HepG2 (cell line): ENCODE measurements around the gene WSB1. TPM values are rescaled to one million over a fixed set of nuclear protein-coding genes. Genes with fewer than 3 reads are reported as not detected.

Experiments
- ATF2 ChIP-seq: sonication (generic); formaldehyde crosslinking; IDR thresholded peaks from 2 replicates; pipeline ENCODE4 v1.4.0; 2020; ENCODE audit warnings: missing genetic modification reagents
- CEBPZ ChIP-seq: IDR thresholded peaks from 2 replicates; pipeline ENCODE4 v1.6.1; 2012; ENCODE audit warnings: low read length, improper control_type of control experiment
- DZIP1 ChIP-seq: sonication (generic); formaldehyde crosslinking; IDR thresholded peaks from 2 replicates; pipeline ENCODE4 v1.5.0; 2020; ENCODE audit warnings: mild to moderate bottlenecking, missing genetic modification reagents
- GATAD2A ChIP-seq: IDR thresholded peaks from 2 replicates; pipeline ENCODE4 v1.6.1; 2016
- GPN1 ChIP-seq: sonication (generic); formaldehyde crosslinking; IDR thresholded peaks from 2 replicates; pipeline ENCODE4 v1.5.1; 2020; ENCODE audit warnings: missing genetic modification reagents, borderline replicate concordance
- IRF9 ChIP-seq: sonication (generic); formaldehyde crosslinking; IDR thresholded peaks from 2 replicates; pipeline ENCODE4 v1.8.0; 2022; ENCODE audit warnings: missing genetic modification reagents, mild to moderate bottlenecking, borderline replicate concordance
- SP1 ChIP-seq, 2 experiments: fragments of 450-650 bp in 1 of 2; sonication (generic) in 1 of 2; formaldehyde crosslinking in 1 of 2; IDR thresholded peaks; 2 replicates each; pipeline versions ENCODE4 v1.4.0 to v1.6.1; 2016 to 2020; ENCODE audit warnings: missing genetic modification reagents in 1 of 2
- XBP1 ChIP-seq: sonication (generic); formaldehyde crosslinking; IDR thresholded peaks from 2 replicates; pipeline ENCODE4 v1.5.0; 2020; ENCODE audit warnings: missing genetic modification reagents
- YEATS4 ChIP-seq: sonication (generic); formaldehyde crosslinking; IDR thresholded peaks from 2 replicates; pipeline ENCODE4 v1.4.0; 2020; ENCODE audit warnings: missing genetic modification reagents, borderline replicate concordance
- ZNF513 ChIP-seq: sonication (generic); formaldehyde crosslinking; conservative IDR thresholded peaks from 2 replicates; pipeline ENCODE4 v1.5.0; 2020; ENCODE audit warnings: missing genetic modification reagents
- ZNF710 ChIP-seq: sonication (generic); formaldehyde crosslinking; IDR thresholded peaks from 2 replicates; pipeline ENCODE4 v1.5.0; 2020; ENCODE audit warnings: mild to moderate bottlenecking, missing genetic modification reagents, borderline replicate concordance
- ZXDC ChIP-seq: sonication (generic); formaldehyde crosslinking; IDR thresholded peaks from 2 replicates; pipeline ENCODE4 v1.5.0; 2020; ENCODE audit warnings: mild to moderate bottlenecking, missing genetic modification reagents
- polyA plus RNA-seq, 8 experiments: library from polyadenylated mRNA; depleted of rRNA in 3 of 8; stranded (reverse) in 7 of 8; unstranded in 1 of 8; fragments of >200 nt; fragmentation: Illumina TruSeq in 4 of 8; extraction: Trizol in 4 of 8; gene quantifications; 2 replicates each; pipeline versions ENCODE4 v1.2.1 to v1.2.3, GENCODE V29; 2011 to 2016; ENCODE audit warnings: low read depth in 4 of 8, missing spikeins in 1 of 8, mixed read lengths in 1 of 8; ENCODE audit not compliant: insufficient read depth in 1 of 8
- total RNA-seq, 5 experiments: library from RNA; depleted of rRNA; stranded (reverse); fragments of >200 nt; fragmentation: Illumina TruSeq; extraction: Trizol; gene quantifications; 2 replicates each; pipeline ENCODE4 v1.2.3, GENCODE V29; 2016; ENCODE audit warnings: low read depth in 1 of 5

The WSB1 gene
- total and polyA plus RNA-seq, 2 of the 13 experiments (the other 11 are each of a cell fraction or from before 2014, with no cell fraction given), result 81.3 to 294 TPM

GRCh38 chr17:27353461-27354050 lies 59.6 kb downstream of the WSB1 start (continued):
- no peak for TF ChIP-seq GPN1 (CRISPR knock-in tag)
- TF ChIP-seq ZNF710 (CRISPR knock-in tag), result peak; percentile 26; the same call in 1 of the 2 replicates
- TF ChIP-seq DZIP1 (CRISPR knock-in tag), result no peak
- TF ChIP-seq CEBPZ, result no peak
- no peak for TF ChIP-seq SP1 (IDR thresholded peaks at IDR 0.05)
- TF ChIP-seq SP1 (CRISPR knock-in tag; IDR thresholded peaks at IDR 0.05), result no peak
- no peak for TF ChIP-seq YEATS4 (CRISPR knock-in tag)
- TF ChIP-seq GATAD2A, result peak; percentile 55
- TF ChIP-seq ATF2 (CRISPR knock-in tag), result peak; percentile 98
- no peak for TF ChIP-seq IRF9 (CRISPR knock-in tag)
- peak; percentile 65; the same call in 1 of the 2 replicates for TF ChIP-seq ZXDC (CRISPR knock-in tag)
- no peak for TF ChIP-seq ZNF513 (CRISPR knock-in tag)
- peak; percentile 36; the same call in 1 of the 2 replicates for TF ChIP-seq XBP1 (CRISPR knock-in tag)
